A549 treated with CpdA at 1 μM for 4 hours (cell line): Measurements from ENCODE around the gene POU2F3. TPM values are rescaled to one million over a fixed set of nuclear protein-coding genes. Genes with fewer than 3 reads are reported as not detected.

Experiments
- total RNA-seq: library from RNA; stranded (reverse); fragments of 200-300 nt; extraction: Qiagen RNA extraction; gene quantifications from 5 replicates; pipeline ENCODE4 v1.2.3, GENCODE V29; 2022; ENCODE audit warnings: low read depth

POU2F3 gene
- not detected in 5 replicates for total RNA-seq

GRCh38 chr11:120239713-120240640 lies at the start of gene POU2F3:
Gene POU2F3, plus strand, starts transcription at chr11:120240140. Its CDS starts 204 bp downstream, at chr11:120240344.

GRCh38 chr11:120210626-120211521 lies 29.1 kb upstream of the POU2F3 start, which contains the start of gene OAF:
Gene OAF, plus strand, starts transcription at chr11:120211032. Its CDS starts 248 bp downstream, at chr11:120211280.

GRCh38 chr11:120324932-120325810 lies 85.2 kb downstream of the POU2F3 start, which contains the start of gene TLCD5:
Gene TLCD5, plus strand, starts transcription at chr11:120325299. Its CDS starts 2,143 bp downstream, at chr11:120327442.

GRCh38 chr11:120335908-120336640 lies 96.1 kb downstream of the POU2F3 start, which contains the start of gene ARHGEF12:
Gene ARHGEF12, plus strand, starts transcription at chr11:120336413. Its CDS starts 831 bp downstream, at chr11:120337244.

Other genes starting within 250 kb of the POU2F3 start
- gene TRIM29, start 102.0 kb upstream of the POU2F3 start, total RNA-seq, result 5.2 to 7.1 TPM (median 6.2 TPM) in 5 replicates
- 8.2 to 13.2 TPM (median 11.5 TPM) in 5 replicates for gene OAF, start 29.1 kb upstream of the POU2F3 start, total RNA-seq
- 5.5 to 8.1 TPM (median 7.3 TPM) in 5 replicates for gene TLCD5, start 85.2 kb downstream of the POU2F3 start, total RNA-seq
- 12.5 to 18.5 TPM (median 16.5 TPM) in 5 replicates for gene ARHGEF12, start 96.3 kb downstream of the POU2F3 start, total RNA-seq